HG03439 (cell line): Measurements from ENCODE around the gene APLP1.

ENCODE experiments used
- ATAC-seq: cut with Tn5 transposase; IDR thresholded peaks from one replicate; pipeline ENCODE4 v1.9.1; 2021; ENCODE audit warnings: mild to moderate bottlenecking, moderate library complexity; ENCODE audit not compliant: unreplicated experiment

APLP1 gene

DNA sequence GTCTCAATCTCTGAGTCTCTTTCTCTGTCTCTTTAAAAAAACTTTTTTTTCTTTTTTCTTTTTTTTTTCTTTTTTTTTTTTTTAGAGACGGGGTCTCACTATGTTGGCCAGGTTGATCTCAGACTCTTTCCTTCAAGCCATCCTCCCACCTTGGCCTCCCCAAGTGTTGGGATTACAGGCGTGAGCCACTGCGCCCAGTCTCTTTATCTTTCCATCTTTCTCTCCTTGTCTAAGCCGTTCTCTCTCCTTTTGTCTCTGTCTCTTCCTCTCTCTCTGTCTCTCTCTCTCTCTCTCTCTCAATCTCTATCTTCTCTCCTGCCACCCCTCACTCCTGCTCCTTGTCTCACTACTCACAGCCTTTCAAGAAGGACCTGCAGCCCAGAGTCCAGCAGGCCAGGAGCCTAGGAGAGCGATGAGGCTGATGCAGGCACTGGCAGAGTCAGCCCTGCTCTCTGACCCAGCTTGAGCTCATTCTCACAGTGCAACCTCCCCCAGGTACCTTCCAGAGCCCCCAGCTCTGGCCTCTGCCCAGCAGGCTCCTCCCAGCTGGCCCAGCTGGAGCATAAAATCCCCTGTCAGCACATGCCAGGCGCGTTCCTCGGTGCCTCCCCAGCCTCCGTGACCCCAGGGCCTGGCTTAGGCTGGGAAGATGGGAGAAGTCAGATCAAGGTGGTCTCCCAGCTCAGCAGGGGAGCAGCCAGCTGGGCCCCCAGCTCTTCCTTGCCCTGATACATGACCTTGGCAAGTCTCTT is 16.2 kb upstream of the APLP1 start, which contains the start of gene NPHS1:
NPHS1 (minus strand) TSS at position 476 of the 752 bp plus-strand sequence. CDS start 667 bp downstream, outside the sequence.
- ATAC-seq = no peak

- no peak for ATAC-seq
Measured at GRCh38 chr19:35853038-35853756, 15.2 kb upstream of the APLP1 start.

- ATAC-seq = no peak
Measured at GRCh38 chr19:35856546-35857149, 11.7 kb upstream of the APLP1 start, which contains the start of gene KIRREL2. Gene KIRREL2 (plus strand): TSS chr19:35856911. CDS start chr19:35857120, 209 bp downstream.

GRCh38 chr19:35858311-35858710 is 10.1 kb upstream of the APLP1 start:
- no peak for ATAC-seq

- ATAC-seq = no peak
Measured at GRCh38 chr19:35859414-35859813, 9.0 kb upstream of the APLP1 start.

DNA sequence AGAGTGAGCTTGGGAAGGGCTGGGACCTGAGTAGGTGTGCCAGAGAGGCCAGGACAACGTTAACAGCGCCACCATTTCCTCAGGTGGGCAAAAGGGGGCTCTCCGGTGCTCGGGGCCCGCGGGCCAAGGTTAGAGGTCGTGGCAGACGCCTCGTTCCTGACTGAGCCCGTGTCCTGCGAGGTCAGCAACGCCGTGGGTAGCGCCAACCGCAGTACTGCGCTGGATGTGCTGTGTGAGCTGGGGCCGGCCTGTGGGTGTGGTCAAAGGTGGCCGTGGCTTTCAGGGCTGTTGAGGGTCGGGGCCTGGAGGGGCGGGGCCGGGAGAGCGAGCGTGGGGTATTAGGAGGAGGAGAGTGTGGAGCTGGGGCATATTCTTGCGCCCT is 7.9 kb upstream of the APLP1 start:
- ATAC-seq = no peak

GRCh38 chr19:35860818-35861639 is 7.3 kb upstream of the APLP1 start:
- ATAC-seq = no peak

- no peak for ATAC-seq
Measured at GRCh38 chr19:35861640-35862160, 6.7 kb upstream of the APLP1 start.

- no peak for ATAC-seq
Measured at GRCh38 chr19:35862528-35862927, 5.8 kb upstream of the APLP1 start.

DNA sequence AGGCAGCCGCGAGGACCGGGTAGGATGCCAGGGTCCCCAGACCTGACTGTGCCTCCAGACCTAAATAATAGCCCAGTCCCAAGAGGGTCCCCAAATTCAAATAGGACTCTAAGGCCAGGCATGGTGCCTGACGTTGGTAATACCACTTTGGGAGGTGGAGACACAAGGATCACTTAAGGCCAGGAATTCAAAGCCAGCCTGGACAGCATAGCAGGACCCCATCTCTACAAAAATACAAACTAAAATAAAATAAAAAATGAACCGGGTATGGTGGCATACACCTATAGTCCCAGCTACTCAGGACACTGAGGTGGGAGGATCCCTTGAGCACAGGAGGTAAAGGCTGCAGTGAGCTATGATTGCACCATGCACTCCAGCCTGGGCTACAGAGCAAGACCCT is 5.4 kb upstream of the APLP1 start:
- no peak for ATAC-seq

GRCh38 chr19:35868823-35869326 is 501 bp downstream of the APLP1 start:
- ATAC-seq = no peak

- ATAC-seq = peak; percentile 65
Measured at GRCh38 chr19:35869327-35870123, 1.2 kb downstream of the APLP1 start.

- ATAC-seq = peak; percentile 23
Measured at GRCh38 chr19:35870124-35870736, 1.9 kb downstream of the APLP1 start.

DNA sequence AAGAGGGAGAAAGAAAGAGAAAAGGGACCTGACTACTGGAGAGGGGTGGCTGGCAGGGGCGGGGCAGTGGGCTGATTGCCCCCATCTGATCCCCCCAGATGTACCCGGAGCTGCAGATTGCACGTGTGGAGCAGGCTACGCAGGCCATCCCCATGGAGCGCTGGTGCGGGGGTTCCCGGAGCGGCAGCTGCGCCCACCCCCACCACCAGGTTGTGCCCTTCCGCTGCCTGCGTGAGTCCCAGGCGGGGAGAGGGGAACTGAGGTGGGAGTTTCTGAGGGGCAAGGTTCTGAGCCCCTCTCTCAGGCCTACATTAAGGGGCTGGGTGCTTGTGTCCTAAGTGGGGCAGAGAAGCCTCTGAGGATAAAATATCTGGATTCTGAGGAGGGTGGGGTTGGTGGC is 2.4 kb downstream of the APLP1 start:
- ATAC-seq = no peak

DNA sequence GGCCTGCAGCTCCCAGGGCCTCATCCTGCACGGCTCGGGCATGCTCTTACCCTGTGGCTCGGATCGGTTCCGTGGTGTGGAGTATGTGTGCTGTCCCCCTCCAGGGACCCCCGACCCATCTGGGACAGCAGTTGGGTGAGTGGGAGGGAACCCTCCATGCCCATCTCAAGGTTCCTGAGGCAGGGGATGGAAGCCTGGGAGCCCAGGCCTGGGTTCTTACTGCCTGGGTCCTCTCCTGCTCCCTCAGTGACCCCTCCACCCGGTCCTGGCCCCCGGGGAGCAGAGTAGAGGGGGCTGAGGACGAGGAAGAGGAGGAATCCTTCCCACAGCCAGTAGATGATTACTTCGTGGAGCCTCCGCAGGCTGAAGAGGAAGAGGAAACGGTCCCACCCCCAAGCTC is 3.2 kb downstream of the APLP1 start:
- no peak for ATAC-seq

DNA sequence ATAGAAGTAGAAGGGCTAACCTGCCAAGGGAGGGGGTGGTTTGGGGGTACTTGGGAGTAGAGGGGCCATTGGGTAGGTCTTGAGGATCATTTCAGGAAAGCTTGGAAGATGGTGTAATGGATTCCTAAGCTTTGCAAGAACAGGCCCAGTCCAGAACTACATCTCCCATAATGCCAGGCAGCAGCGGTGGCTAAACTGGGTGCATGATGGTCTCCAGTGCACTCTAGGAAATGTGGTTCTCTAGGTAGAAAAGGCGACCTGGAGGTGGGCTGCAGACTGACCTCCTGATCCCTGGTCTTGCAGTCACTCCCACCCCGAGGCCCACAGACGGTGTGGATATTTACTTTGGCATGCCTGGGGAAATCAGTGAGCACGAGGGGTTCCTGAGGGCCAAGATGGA is 3.8 kb downstream of the APLP1 start:
- no peak for ATAC-seq

DNA sequence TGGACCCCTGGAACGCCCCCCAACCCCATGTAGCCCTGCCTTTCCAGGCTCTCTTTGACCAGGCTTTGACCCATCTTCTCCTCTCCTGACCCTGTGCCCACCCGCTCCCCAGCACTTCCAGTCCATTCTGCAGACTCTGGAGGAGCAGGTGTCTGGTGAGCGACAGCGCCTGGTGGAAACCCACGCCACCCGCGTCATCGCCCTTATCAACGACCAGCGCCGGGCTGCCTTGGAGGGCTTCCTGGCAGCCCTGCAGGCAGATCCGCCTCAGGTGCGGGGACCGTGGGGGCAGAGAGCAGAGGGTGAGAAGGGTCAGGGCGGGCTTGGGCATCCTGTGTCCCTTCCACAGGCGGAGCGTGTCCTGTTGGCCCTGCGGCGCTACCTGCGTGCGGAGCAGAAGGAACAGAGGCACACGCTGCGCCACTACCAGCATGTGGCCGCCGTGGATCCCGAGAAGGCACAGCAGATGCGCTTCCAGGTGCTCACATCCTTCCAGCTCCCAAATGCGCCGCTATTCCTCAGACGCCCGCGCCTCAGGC is 6.1 kb downstream of the APLP1 start:
- ATAC-seq = no peak

GRCh38 chr19:35879068-35879467 is 10.7 kb downstream of the APLP1 start:
- ATAC-seq = no peak

GRCh38 chr19:35879770-35880317 is 11.5 kb downstream of the APLP1 start:
- ATAC-seq = no peak
